ENCODE measurements around the gene CPT1B. TPM values are rescaled to one million over a fixed set of nuclear protein-coding genes. Genes with fewer than 3 reads are reported as not detected.
A peak's percentile ranks its signal among the peaks of the same experiment; 100 is the strongest.

CPT1B gene
- total RNA-seq, 1 donor from 2014 or later: 89.0 TPM

- no peaks in the 10 kb centered on the region for H3K9me3 Mint-ChIP-seq (ENCODE audit: unreplicated experiment)
- H3K4me1 Mint-ChIP-seq (ENCODE audit: unreplicated experiment): peaks cover 7% of the 10 kb centered on the region
- H3K27ac Mint-ChIP-seq (ENCODE audit: unreplicated experiment): no peak overlapping the region
- no peak overlapping the region for H3K4me3 Mint-ChIP-seq (ENCODE audit: unreplicated experiment)
- TF ChIP-seq CTCF (IDR thresholded peaks at IDR 0.05; ENCODE audit: unreplicated experiment): no peak
- peaks cover 11% of the 10 kb centered on the region for H3K36me3 Mint-ChIP-seq (ENCODE audit: low read depth, unreplicated experiment)
- DNase-seq (ENCODE audit: low spot score): no peak
- peaks cover 8% of the 10 kb centered on the region for H3K27me3 Mint-ChIP-seq (ENCODE audit: unreplicated experiment)
Measured at GRCh38 chr22:50585781-50586180, 7.6 kb upstream of the CPT1B start.

- TF ChIP-seq CTCF (IDR thresholded peaks at IDR 0.05; ENCODE audit: unreplicated experiment): no peak
- Mint-ChIP-seq H3K4me1 (ENCODE audit: unreplicated experiment) (peaks cover 7% of the 10 kb centered on the region), H3K27ac (ENCODE audit: unreplicated experiment) (no peak overlapping the region), H3K9me3 (ENCODE audit: unreplicated experiment) (no peaks in the 10 kb centered on the region), H3K27me3 (ENCODE audit: unreplicated experiment) (peaks cover 8% of the 10 kb centered on the region), H3K4me3 (ENCODE audit: unreplicated experiment) (no peak overlapping the region), H3K36me3 (ENCODE audit: low read depth, unreplicated experiment) (peaks cover 11% of the 10 kb centered on the region)
- no peak for DNase-seq (ENCODE audit: low spot score)
Measured at GRCh38 chr22:50585238-50585637, 7.0 kb upstream of the CPT1B start.

GRCh38 chr22:50584106-50585096 lies 6.2 kb upstream of the CPT1B start:
- H3K27me3 Mint-ChIP-seq (ENCODE audit: unreplicated experiment): peaks cover 8% of the 10 kb centered on the region
- H3K9me3 Mint-ChIP-seq (ENCODE audit: unreplicated experiment): no peaks in the 10 kb centered on the region
- peaks cover 11% of the 10 kb centered on the region for H3K36me3 Mint-ChIP-seq (ENCODE audit: low read depth, unreplicated experiment)
- H3K4me3 Mint-ChIP-seq (ENCODE audit: unreplicated experiment): peak overlapping the region; percentile 94
- peaks cover 7% of the 10 kb centered on the region for H3K4me1 Mint-ChIP-seq (ENCODE audit: unreplicated experiment)
- TF ChIP-seq CTCF (IDR thresholded peaks at IDR 0.05; ENCODE audit: unreplicated experiment): no peak
- no peak overlapping the region for H3K27ac Mint-ChIP-seq (ENCODE audit: unreplicated experiment)
- DNase-seq (ENCODE audit: low spot score): no peak

- Mint-ChIP-seq H3K36me3 (ENCODE audit: low read depth, unreplicated experiment) (peaks cover 11% of the 10 kb centered on the region), H3K27ac (ENCODE audit: unreplicated experiment) (no peak overlapping the region), H3K4me1 (ENCODE audit: unreplicated experiment) (peaks cover 7% of the 10 kb centered on the region), H3K9me3 (ENCODE audit: unreplicated experiment) (no peaks in the 10 kb centered on the region), H3K27me3 (ENCODE audit: unreplicated experiment) (peaks cover 8% of the 10 kb centered on the region), H3K4me3 (ENCODE audit: unreplicated experiment) (peak overlapping the region; percentile 94)
- TF ChIP-seq CTCF (IDR thresholded peaks at IDR 0.05; ENCODE audit: unreplicated experiment): no peak
- DNase-seq (ENCODE audit: low spot score): no peak
Measured at GRCh38 chr22:50583294-50583861, 5.2 kb upstream of the CPT1B start.
